Spleen (tissue), 11 donors: ENCODE data around the gene KIF16B. TPM values are rescaled to one million over a fixed set of nuclear protein-coding genes. Genes with fewer than 3 reads are reported as not detected.

Experiments
- DNase-seq: peaks from one replicate; pipeline ENCODE4 v3.0.0-alpha.2; 2020
- H3K27ac ChIP-seq, 8 donors: fragments of 200-600 bp; sonication (generic) in 7 of 8; 1 replicate in 4 of 8; 2 replicates in 4 of 8; pipeline versions ENCODE4 v1.5.0 to v1.8.0; 2016 to 2021; ENCODE audit warnings: inconsistent platforms in 4 of 8, mild to moderate bottlenecking in 4 of 8, moderate library complexity in 1 of 8
- H3K27me3 ChIP-seq, 7 donors: fragments of 200-600 bp; sonication (generic) in 6 of 7; replicated peaks in 1 of 7; 1 replicate in 4 of 7; 2 replicates in 3 of 7; pipeline versions ENCODE4 v1.5.0 to v1.8.0; 2016 to 2021; ENCODE audit warnings: inconsistent platforms in 3 of 7, mild to moderate bottlenecking in 1 of 7
- H3K36me3 ChIP-seq, 6 donors: fragments of 200-600 bp; sonication (generic) in 5 of 6; 1 replicate in 4 of 6; 2 replicates in 2 of 6; pipeline versions ENCODE4 v1.5.0 to v1.8.0; 2016 to 2021; ENCODE audit warnings: inconsistent platforms in 2 of 6
- H3K4me1 ChIP-seq, 6 donors: fragments of 200-600 bp; sonication (generic) in 5 of 6; 1 replicate in 3 of 6; 2 replicates in 3 of 6; pipeline versions ENCODE4 v1.5.0 to v1.8.0; 2016 to 2021; ENCODE audit warnings: inconsistent platforms in 3 of 6
- H3K4me3 ChIP-seq, 8 donors: fragments of 200-600 bp; sonication (generic) in 7 of 8; 1 replicate in 4 of 8; 2 replicates in 4 of 8; pipeline versions ENCODE4 v1.5.0 to v1.8.0; 2016 to 2021; ENCODE audit warnings: inconsistent platforms in 4 of 8, mild to moderate bottlenecking in 4 of 8, moderate library complexity in 2 of 8
- H3K9me3 ChIP-seq, 8 donors: fragments of 200-600 bp; sonication (generic) in 7 of 8; 1 replicate in 4 of 8; 2 replicates in 4 of 8; pipeline versions ENCODE4 v1.5.0 to v1.8.0; 2016 to 2021; ENCODE audit warnings: inconsistent platforms in 4 of 8
- CTCF ChIP-seq, 11 experiments: fragments of 200-600 bp in 7 of 11; fragments of 450-650 bp in 4 of 11; sonication (generic) in 4 of 11; IDR thresholded peaks in 8 of 11; conservative IDR thresholded peaks in 3 of 11; 1 replicate in 7 of 11; 2 replicates in 4 of 11; pipeline versions ENCODE4 v1.4.0 to v1.8.0; 2016 to 2021; ENCODE audit warnings: antibody characterized with exemption in 11 of 11, inconsistent platforms in 4 of 11, mild to moderate bottlenecking in 1 of 11
- POLR2A ChIP-seq, 3 donors: fragments of 450-650 bp; IDR thresholded peaks; one replicate each; pipeline ENCODE4 v1.5.1; 2017; ENCODE audit warnings: antibody characterized with exemption in 3 of 3, mild to moderate bottlenecking in 1 of 3
- POLR2AphosphoS5 ChIP-seq, 3 donors: sonication (generic); formaldehyde crosslinking; IDR thresholded peaks; one replicate each; pipeline ENCODE4 v1.5.1; 2017; ENCODE audit warnings: antibody characterized with exemption in 3 of 3
- WGBS, 5 donors: extraction: QIAGEN DNeasy Blood & Tissue Kit in 3 of 5; methylation state at CpG; one replicate each; pipeline versions ENCODE4 v1.1.5 to v1.1.7; 2013 to 2018; 5-methylcytosine and 5-hydroxymethylcytosine counted together
- intact Hi-C: fragments of 100-400 bp; cut with DNase I; formaldehyde crosslinking; loops from one replicate; pipeline ENCODE4 v1.15.0; 2023; ENCODE audit warnings: low total_unique reads
- polyA plus RNA-seq, 3 donors: library from polyadenylated mRNA; stranded (reverse); fragments of 200-250 nt; gene quantifications; one replicate each; pipeline ENCODE4 v1.2.1, GENCODE V29; 2013
- total RNA-seq, 7 donors: library from RNA; depleted of rRNA in 3 of 7; stranded (reverse); fragments of >200 nt in 3 of 7; fragmentation: NEBNext Ultra II Directional in 4 of 7; extraction: Animal tissue kit (Norgen Biotek cat#: 25700) in 4 of 7; gene quantifications; one replicate each; pipeline versions ENCODE4 v1.1.0 to v1.2.1, GENCODE V29; 2016 to 2021
- donor health status: healthy with polysubstance abuse.
- donor health status: DM: no; HTN: no; CAD: no; lungs with moderate emphysema.
- donor health status: DM: no; HTN: no; CAD: no.
- donor health status: Bipolar disorder and iron deficiency.
- donor health status: healthy.
- donor health status: DM: no; HTN: no; CAD: no.
- donor health status: DM: yes; HTN: yes; CAD: no.

The KIF16B gene
- total and polyA plus RNA-seq, 10 donors: 3.0 to 30.1 (median 21.2) TPM

GRCh38 chr20:16394784-16395183, 178.5 kb downstream of the KIF16B start:
- no peak overlapping the region for H3K27ac ChIP-seq
- 64 to 97% (median 89%) methylated on average over 4 of the region's 4 CpGs for WGBS, 5 donors
- intact Hi-C loops: no loop called here

GRCh38 chr20:16393836-16394235, 179.4 kb downstream of the KIF16B start:
- peaks cover 0 to 17% (median 0%) of the 10 kb centered on the region in 6 donors for H3K36me3 ChIP-seq
- H3K27ac ChIP-seq: no peak overlapping the region
- peaks cover 0 to 29% (median 17%) of the 10 kb centered on the region in 6 donors for H3K4me1 ChIP-seq
- no peak for DNase-seq
- 61 to 95% (median 93%) methylated on average over 3 of the region's 3 CpGs for WGBS, 5 donors
- no peaks in the 10 kb centered on the region for H3K9me3 ChIP-seq
- H3K27me3 ChIP-seq: no peaks in the 10 kb centered on the region
- no peak overlapping the region for H3K4me3 ChIP-seq
- intact Hi-C loops: no loop called here
- TF ChIP-seq CTCF (IDR thresholded peaks at IDR 0.05 in 8 of 11, conservative IDR thresholded peaks at IDR 0.05 in 3 of 11) (no peak), POLR2AphosphoS5 (IDR thresholded peaks at IDR 0.05) (no peak), POLR2A (IDR thresholded peaks at IDR 0.05) (no peak)

More at GRCh38 chr20:16394784-16395183, 178.5 kb downstream of the KIF16B start:
- Histone ChIP-seq H3K9me3 (no peaks in the 10 kb centered on the region), H3K27me3 (no peaks in the 10 kb centered on the region), H3K36me3 (peaks cover 0 to 26% (median 3%) of the 10 kb centered on the region in 6 donors), H3K4me3 (no peak overlapping the region), H3K4me1 (peaks cover 0 to 29% (median 17%) of the 10 kb centered on the region in 6 donors)
- DNase-seq: no peak
- no peak for TF ChIP-seq CTCF (IDR thresholded peaks at IDR 0.05 in 8 of 11, conservative IDR thresholded peaks at IDR 0.05 in 3 of 11)
- no peak for TF ChIP-seq POLR2A (IDR thresholded peaks at IDR 0.05)
- no peak for TF ChIP-seq POLR2AphosphoS5 (IDR thresholded peaks at IDR 0.05)

- intact Hi-C loops: no loop called here
- 62 to 78% (median 76%) methylated on average over 2 of the region's 2 CpGs for WGBS, 5 donors
- peaks cover 0 to 11% (median 0%) of the 10 kb centered on the region in 6 donors for H3K36me3 ChIP-seq
These were observed 180.0 kb downstream of the KIF16B start for GRCh38 chr20:16393297-16393696.

GRCh38 chr20:16392346-16392745, 180.9 kb downstream of the KIF16B start:
- H3K4me1 ChIP-seq: peaks cover 0 to 29% (median 17%) of the 10 kb centered on the region in 6 donors
- DNase-seq: no peak
- H3K4me3 ChIP-seq: no peak overlapping the region
- TF ChIP-seq POLR2A (IDR thresholded peaks at IDR 0.05) (no peak), POLR2AphosphoS5 (IDR thresholded peaks at IDR 0.05) (peak in 1 of 3 donors; percentile 16)
- H3K27me3 ChIP-seq: no peaks in the 10 kb centered on the region
- peaks cover 0 to 10% (median 0%) of the 10 kb centered on the region in 6 donors for H3K36me3 ChIP-seq
- no peaks in the 10 kb centered on the region for H3K9me3 ChIP-seq
- 60 to 85% (median 73%) methylated on average over 8 of the region's 8 CpGs for WGBS, 5 donors
- intact Hi-C loops: no loop called here
- peak overlapping the region in 4 of 8 donors; percentile 43 to 63 (median 60) for H3K27ac ChIP-seq

More at GRCh38 chr20:16393297-16393696, 180.0 kb downstream of the KIF16B start:
- Histone ChIP-seq H3K27me3 (no peaks in the 10 kb centered on the region), H3K4me1 (peaks cover 0 to 29% (median 17%) of the 10 kb centered on the region in 6 donors), H3K4me3 (no peak overlapping the region), H3K9me3 (no peaks in the 10 kb centered on the region), H3K27ac (no peak overlapping the region)
- TF ChIP-seq CTCF (IDR thresholded peaks at IDR 0.05 in 8 of 11, conservative IDR thresholded peaks at IDR 0.05 in 3 of 11): no peak
- TF ChIP-seq POLR2A (IDR thresholded peaks at IDR 0.05): no peak
- no peak for TF ChIP-seq POLR2AphosphoS5 (IDR thresholded peaks at IDR 0.05)
- DNase-seq: no peak
